Activated CD8-positive, alpha-beta memory T cell treated with anti-CD3 and anti-CD28 coated beads for 48 hours (primary cell): Measurements from ENCODE around the gene EPO.
"Not testable (repeated sequence)": the region's sequence is repeated elsewhere in the genome, so short reads cannot be mapped to it uniquely, and the experiment has no call there.

ENCODE experiments used
- DNase-seq, 3 experiments: peaks; one replicate each; pipeline ENCODE4 v3.0.0-alpha.2; 2020; ENCODE audit warnings: low read depth in 2 of 3, low spot score in 2 of 3

The EPO gene

DNA sequence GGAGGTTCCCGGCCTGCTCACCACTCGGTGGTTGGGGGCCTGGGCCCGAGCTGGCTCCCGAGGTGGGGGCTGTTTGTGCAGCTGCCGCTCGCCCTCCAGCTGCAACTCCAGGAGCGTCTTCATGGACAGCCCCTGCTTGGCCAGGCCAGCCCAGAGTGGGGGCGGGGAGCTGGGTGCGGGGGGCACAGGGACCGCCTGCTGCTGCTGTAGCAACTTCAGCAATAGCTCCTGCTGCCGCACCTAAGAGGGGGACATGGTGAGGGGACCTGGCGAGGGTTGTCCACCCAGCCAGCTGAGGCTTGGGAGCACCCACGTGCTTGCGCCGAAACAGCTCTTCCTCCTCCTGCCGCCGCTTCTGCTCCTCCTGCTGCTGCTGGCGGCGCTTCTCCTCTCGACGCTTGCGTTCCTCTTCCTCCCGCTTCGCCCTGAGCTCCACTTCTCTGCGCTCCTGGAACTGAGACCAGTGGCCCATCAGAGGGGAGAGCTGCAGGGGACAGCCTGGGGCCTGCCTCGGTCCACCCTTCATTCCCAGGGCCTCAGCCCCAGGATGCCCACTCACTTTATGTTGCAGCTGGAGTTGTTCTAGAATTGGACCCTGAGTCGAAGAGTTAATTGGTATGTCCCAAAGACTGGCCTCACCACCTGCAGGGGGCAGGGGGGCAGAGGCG is 37.1 kb upstream of the EPO start:
- DNase-seq = no peak

DNA sequence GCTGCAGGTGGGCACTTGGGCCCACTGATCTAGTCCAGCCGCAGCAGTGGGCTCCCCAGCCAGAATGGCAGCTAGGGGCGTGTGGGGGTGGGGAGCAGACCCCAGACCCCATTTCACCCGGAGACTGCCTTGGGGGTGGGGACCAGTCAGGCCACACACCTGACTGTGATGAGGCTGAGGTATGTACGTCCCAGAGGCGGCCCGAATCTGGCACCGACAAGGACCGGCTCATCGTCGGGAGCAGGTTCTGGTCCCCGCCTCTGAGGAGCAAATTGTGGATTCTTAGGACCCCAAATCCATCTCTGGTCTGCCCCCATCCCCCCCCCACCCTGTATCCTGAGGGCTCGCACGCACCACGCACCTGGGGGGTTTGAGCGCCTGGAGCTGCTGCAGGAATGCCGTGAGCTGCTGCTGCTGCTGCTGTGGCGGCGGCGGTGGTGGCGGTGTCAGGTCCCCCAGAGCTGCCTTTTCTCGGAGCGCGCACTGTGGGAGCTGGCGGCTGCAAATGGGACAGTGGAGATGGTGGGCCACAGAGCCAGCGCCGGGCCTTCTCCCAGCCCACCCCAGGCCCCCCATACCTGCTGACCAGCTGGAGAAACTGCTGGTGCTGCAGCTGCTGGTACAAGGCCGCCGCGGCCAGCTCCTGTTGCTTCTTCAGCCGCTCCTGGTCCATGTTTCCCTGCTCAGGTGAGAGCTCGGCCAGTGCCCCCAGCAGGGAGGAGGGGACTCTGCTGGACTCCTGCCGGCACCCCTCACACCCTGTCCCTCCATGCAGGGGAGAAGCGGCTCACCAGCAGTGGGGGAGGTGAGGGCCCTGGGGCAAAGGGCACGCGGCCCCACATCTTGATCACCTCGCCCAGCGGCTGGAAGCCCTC is 36.4 kb upstream of the EPO start:
- no peak for DNase-seq

DNA sequence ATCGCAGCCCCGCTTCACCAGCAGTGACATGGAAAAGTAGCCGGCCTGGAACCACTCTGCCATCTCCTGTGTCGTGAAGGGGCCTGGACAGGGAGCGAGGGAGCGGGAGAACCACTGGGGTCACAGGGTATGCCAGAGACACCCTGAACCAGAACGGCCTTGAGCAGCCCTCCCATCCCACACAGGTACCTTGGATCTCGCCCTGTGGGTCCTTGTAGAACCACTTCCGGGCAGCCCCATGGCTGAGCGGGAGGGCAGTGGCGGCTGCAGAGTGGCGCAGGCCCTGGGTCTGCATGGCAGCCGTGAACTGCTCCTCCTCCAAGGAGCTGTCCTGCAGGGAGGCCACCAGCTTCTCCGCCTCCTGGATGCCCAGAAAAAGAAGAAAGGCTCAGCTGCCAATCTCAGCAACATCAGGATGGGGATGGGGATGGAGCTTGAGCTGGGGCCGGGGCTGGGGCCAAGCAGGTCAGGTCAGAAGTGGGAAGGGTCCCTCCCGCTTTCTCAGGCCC is 35.7 kb upstream of the EPO start:
- DNase-seq = no peak

DNA sequence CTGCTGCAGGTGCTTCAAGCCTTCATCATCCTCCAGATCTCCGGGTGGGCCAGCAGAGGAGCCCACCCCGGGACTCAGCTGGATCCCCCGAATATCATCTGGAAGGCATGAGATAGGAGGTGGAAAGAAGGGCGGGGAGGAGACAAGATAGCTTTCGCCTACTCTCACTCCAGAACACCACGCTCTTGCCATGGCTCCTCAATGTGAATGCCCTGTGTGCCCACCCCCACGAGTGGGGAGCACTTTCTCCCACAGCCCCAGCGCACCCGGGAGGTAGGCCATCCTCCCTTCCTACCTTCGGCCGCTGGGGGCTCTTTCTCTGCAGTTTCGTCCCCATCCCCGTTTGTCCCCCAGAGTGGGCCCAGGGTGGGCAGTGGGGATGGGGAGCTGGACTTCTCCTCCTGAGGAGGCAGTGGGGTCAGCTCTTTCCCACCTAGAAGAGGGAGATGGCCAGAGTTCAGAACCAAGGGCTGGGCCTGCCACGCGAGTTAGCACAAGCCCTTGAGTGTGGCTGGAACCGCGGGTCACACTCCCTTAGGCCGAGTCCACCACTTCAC is 35.1 kb upstream of the EPO start:
- no peak for DNase-seq

DNA sequence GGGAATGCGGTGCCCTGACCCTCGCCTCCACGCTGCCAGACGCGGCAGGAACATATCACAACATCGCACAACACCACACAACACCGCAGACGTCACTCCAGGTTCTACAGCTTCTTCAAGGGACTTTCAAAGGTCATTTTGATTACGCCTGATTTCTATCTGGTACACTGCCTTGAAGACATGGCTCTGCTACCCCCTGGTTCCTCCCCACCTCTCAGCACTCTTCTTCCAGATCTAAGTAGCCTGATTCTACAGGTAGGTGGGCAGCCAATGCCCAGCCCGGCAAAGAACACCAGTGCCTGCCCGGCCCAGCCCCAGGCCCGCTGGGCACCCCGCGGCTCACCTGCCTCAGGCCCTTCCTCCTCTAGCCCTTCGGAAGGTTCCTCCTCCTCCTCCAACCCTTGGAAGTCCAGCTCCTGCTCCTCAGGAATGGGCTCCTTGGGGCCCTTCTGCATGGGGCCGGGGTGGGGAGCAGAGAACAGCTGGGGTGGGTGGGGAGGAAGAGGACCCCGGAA is 34.6 kb upstream of the EPO start:
- no peak for DNase-seq

DNA sequence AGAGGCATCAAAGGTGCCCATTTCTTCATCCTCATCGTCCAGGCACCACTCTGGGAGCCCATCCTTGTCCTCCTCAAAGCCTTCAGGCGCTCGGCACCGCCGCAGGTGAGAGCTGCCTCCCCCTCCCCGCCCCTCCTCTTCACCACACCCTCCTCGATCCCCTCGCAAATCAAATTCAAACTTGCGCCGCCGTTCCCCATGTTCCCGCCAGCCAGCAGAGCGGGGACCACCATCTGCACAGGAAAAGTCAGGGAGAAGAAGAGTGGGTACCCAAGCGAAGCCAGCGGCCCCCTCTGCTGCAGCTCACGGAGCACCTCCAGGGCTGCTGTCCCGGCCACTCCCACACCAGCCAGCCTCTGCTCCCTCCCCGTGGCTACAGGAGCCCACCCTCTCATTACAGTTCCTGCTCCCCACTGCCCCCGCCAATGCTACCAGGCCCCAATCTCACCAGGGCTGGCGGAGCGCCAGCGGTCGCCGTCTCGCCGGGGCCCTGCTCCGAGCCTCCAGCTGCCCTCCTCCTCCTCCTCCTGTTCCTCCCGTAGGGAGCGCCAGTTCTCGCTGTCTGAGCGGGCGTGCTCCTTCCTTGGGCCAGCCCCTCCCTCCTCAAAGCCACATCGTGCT is 34.0 kb upstream of the EPO start:
- no peak for DNase-seq

DNA sequence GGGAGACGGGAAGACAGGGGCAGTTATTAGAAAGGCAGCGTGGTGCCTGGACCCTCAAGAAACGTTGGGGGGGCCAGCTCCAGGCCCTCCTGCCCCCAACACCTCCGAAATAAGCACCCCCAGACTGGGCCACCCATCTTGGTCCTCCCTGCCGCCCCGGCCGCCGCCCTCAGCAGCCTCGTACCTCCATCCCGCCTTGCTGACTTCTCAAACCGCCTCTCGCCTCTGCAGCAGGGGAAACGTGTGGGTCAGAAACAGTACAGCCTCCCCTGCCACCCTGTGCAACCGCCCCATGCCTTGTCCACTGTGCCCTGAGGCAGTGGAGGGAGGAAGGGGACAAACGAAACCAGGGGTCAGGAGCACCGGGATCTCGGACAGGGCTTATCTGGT is 33.5 kb upstream of the EPO start:
- DNase-seq = no peak

DNA sequence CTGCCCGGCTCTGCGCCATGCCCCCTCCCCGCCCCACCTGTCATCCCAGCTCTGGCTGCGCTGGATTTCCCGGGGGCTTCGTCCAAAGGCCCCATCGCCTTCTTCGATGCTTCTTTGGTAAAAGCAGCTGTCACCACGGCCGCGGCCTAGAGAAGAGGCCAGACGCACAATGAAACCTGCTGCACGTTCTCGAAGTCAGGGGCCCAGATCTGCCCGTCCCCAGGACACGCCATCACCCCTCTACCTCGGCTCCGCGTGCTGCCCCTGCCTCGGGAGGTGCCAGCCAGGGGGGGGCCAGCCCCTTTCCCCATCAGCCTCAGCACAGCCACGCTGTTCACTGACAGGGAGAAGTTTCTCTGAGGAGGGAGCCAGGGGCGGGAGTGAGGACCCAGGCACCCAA is 33.0 kb upstream of the EPO start:
- no peak for DNase-seq

DNA sequence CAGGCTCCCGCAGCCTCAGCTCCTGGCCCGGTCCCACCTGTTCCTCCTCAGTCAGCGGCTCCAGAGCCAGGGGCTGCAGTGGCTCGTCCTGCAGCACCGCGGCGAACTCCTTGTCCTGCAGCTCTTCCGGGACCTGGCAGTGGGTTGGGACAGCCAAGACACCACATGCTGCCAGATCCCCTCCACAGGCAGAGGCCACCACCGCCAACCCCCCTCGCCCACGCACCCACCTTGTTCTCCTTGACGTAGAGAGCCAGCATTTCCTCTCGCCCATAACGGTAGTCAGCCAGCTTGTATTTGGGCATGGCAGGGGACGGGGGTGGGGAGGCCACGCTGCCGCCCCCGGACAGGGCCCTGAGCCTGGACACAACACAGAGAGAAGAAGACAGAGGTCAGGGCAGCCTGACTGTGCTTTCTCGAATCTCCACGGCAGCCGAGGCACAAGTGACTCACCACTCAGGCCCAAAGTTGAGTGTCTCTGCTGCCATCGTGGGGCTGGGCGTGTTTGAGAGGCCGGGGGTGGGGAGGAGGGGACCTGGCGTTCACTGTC is 32.4 kb upstream of the EPO start:
- no peak for DNase-seq

DNA sequence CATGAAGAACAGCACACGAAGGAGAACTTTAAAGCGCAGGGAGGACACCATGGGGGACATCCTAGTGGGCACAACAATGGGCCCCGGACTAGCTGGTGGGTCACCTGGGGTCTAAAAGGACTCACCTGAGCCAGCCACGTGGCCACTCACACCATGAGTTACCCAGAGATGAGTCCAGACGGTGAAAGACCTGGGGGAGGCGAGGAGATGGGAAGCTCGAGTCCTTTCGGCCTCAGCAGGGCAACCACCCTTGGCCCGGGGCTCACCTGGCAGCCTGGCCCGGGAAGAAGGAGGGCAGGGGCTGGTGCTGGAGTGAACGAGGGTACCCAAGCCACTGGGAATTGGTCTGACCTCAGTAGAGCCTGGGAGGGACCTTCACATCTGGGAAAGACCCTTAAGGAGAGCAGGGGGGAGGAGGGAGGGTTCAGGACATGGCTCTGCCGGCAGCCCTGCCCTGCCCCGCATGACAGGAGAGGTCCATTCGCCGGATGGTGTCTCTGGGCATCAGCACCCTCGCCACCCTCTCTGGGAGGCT is 31.9 kb upstream of the EPO start:
- DNase-seq = no peak

DNA sequence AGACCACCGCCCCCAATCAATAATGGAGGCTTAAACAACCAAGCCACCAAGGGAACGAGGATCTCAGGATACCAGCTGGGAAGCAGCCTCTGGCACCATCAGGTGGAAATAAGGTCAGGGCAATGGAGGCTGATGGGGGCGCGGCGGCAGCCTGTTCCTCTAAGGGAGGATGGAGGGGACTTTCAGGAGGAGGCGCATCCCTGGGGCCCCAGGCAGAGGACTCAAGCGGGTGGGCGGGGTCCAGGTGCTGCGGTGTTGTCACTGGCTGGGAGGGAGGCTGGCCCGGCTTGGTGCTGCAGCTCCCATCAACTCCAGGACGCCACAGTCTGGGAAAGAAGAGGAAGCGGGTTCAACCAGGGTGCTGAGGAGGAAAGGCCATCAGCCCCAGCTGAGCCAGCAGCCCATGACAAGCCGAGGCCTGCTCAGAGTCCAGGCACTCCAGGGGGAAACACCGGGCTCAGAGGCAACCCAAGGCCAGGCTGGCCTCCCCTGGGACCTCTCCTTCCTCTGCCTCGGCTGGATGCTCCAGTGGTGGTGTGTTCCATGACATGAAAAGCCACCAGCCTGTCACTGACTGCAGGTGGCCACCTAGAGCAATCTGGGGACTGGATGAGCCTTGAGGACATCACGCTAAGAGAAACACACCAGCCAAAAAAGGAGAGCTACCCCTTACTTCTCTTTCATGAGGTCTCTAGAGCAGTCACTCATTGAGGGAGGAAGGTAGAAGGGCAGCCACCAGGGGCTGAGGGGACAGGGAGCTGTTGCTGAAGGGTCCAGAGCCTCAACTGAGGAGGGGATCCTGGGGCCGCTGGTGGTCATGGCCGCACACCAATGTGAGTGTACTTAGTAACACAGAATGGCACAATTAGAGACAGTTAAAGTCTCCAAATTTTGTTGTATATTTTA is 30.8 kb upstream of the EPO start:
- DNase-seq = no peak

DNA sequence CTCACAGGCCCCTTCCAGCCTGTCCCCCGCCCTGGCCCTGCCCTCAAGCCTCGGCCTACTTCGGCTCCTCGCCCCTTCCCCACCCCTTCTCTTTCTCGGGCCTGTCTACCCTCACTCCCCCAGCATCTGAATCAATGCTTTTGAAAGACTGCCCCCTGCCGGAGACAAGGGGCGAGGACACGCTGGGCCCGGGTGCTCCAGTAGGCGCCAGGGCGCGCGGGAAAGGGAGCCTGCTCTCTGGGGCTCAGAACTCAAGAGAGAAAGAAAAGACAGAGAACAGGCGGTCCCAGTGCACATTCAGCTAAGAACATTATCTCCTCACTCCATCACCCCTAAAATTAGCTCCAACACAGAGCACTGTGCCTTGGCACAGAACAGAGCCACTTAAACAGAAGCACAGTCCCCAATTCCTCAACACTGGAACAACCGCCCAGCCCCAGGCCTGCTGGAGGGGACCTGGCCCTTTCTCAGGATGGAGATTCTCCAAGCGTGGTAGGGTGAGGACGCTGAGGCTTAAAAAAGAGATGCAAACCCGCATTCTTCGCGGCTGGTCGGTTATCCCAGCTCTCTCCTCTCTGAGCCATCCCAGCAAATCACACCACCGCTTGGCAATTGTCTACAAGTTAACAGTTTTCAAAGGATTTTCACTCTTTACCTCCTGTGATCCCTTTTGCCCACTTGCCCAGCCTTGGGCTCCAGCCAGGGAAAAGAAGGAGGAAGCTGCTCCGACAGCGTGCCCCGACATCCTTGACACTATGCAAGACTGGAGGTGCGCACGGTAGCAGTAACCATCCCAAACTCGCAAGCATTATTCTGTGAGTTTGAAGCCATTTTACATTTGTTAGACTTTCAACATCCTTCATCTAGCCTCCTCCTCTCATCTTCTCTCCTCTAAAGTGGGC is 28.3 kb upstream of the EPO start:
- peak in 2 of 3 experiments; percentile 77 to 79 for DNase-seq

DNA sequence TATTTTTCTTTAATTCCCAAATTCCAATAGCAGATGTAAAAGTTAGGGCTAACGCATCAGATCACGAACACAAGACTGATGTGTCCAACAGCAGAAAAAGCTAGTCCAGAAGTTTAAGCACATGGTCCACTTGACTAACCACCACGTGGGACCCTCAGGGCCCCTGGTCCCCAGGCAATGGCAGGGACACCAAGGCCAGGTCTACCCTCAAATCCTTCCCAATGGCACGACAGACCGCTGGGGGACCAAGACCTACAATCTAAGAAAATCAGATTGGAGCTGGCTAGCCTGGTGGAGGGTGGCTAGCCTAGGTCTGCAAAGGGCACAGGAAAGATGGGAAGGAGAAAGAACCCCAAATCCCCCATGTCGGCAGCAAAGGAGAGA is 27.7 kb upstream of the EPO start:
- DNase-seq = no peak

DNA sequence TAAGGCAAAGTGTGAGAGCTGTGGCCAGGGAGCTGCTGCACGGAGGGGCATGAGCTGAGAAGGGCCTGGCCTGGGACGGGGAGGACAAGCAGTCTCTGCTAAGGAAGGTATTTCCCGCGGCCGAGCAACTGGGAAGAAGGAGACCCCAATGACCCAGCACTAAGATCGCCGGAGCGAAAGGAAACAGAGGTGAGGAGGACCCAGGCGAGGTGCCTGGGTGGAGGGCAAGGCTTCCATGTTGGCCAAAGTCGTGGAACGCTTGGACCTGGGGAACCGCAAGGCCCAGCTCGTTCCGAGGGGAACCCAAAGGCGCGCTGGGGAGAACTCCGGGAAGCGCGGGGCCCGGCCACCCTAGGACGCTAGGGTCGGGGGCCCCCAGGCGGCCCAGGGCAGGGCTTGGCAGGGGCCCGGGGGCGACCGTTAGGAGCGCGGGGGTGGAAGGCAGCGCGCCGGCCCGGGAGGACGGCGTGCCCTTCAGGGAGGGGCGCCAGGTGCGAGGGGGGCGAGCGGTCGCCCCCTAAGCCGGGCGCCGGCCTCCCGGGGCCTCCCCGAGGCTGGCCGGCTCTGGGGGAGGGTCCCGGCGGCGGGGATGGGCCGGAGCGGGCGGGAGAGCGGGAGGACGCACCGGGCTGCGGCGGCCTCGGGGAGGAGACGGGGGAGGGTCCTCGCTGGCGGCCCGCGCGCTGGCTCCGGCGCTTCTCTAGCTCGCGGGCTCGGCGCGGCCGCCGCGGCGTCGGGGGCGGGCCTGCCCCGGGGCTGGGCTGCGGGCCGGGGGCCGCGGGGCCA is 26.8 kb upstream of the EPO start:
- no peak for DNase-seq

DNA sequence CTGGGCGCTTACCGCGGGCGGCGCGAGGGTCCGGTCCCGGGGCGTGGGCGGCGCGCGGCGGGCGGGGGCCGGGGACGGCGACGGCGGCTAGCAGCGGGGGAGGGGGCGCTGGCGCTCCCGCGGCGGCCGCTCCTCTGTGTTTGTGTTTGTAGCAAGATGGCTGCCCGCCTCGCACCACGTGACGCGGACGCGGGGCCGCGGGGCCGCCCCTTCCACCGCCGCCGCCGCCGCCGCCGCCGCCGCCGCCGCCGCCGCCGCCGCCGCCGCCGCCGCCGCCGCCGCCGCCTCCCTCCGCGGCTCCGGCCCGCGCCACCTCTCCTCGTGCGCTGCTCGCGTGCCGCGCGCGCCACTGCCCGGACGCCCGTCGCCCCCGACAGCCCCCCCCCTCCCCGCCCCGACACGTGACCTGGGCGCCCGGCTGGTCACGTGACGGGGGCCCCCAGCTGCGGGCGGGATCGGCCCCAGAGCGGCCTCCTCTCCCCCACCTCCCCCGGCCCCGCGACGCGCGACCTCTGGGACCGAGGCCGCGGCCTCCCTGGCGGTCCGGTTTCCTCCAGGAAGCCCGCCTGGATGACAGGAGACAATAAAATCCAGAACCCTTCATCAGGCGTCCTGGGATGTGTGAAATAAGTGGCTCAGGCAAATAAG is 26.0 kb upstream of the EPO start, which contains the start of gene GIGYF1:
Gene GIGYF1 (minus strand): TSS at position 153 of the 648 bp plus-strand sequence. CDS start 6,012 bp downstream, outside the sequence.
- DNase-seq = no peak

DNA sequence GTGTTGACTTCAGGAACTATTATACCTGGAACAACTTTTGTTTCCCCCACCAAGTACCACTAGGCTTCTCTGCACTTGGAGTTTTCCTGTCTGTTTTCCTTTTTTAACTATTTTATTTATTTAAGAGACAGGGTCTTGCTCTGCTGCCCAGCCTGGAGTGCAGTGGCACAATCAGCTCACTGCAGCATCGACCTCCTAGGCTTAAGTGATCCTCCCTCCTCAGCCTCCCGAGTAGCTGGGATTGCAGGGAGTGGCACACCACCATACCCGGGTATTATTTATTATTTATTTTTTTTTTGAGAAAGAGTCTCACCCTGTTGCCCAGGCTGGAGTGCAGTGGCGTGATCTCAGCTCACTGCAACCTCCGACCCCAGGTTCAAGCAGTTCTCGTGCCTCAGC is 24.1 kb upstream of the EPO start:
- no peak for DNase-seq

DNA sequence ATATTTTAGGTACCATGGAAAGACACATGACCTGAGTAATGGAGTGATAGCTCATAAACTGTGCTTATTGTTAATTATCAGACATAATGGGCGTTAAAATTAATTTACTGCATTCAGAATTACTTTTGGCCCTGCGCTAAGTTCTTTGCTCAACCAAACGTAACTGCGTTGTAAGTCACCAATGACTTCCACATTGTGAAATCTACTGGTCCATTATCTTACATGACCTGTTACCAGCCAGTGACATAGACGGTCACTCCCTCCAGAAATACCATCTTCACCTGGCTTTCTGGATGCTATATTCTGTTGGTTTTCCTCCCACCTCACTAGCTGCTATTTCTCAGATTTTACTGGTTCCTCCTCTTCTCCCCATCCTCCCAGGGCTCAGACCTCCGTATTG is 21.2 kb upstream of the EPO start:
- no peak for DNase-seq

DNA sequence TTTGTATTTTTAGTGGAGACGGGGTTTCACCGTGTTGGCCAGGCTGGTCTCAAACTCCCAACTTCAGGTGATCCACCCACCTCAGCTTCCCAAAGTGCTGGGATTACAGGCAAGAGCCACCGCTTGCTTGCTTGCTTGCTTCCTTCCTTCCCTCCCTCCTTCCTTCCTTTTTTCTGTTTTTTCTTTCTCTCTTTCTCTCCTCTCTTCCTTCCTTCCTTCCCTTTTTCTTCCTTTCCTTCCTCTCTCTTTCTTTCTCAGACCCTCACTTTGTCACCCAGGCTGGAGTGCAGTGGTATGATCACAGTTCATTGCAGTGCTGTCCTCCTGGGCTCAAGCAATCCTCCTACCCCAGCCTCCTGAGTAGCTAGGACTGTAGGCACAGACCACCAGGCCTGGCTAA is 19.2 kb upstream of the EPO start:
- not testable (repeated sequence) for DNase-seq
